PFSK-1 (cell line): ENCODE data around the gene NCOA6.

Source experiments
- FOXP2 ChIP-seq: optimal IDR thresholded peaks from 2 replicates; pipeline ENCODE3; 2011; ENCODE audit warnings: borderline replicate concordance, control low read depth, inconsistent platforms; ENCODE audit not compliant: insufficient read depth; ENCODE audit errors: extremely low read length, extremely low read depth
- POLR2AphosphoS5 ChIP-seq: IDR thresholded peaks from 2 replicates; pipeline ENCODE4 v1.6.1; 2012; ENCODE audit warnings: low read depth, mild to moderate bottlenecking, control low read depth, low read length, moderate library complexity
- SIN3A ChIP-seq: IDR thresholded peaks from 2 replicates; pipeline ENCODE4 v1.6.1; 2012; ENCODE audit warnings: mild to moderate bottlenecking, low read length, moderate library complexity, borderline replicate concordance; ENCODE audit not compliant: insufficient read depth
- TAF1 ChIP-seq: IDR thresholded peaks from 2 replicates; pipeline ENCODE4 v1.6.1; 2012; ENCODE audit warnings: low read length, control low read depth, borderline replicate concordance; ENCODE audit not compliant: insufficient read depth
- TF ChIP-seq, protein P1 (sequence below), 2 experiments: IDR thresholded peaks; 2 replicates each; pipeline versions ENCODE4 v1.6.1 to v1.8.0; 2011 to 2012; ENCODE audit warnings: low read depth in 2 of 2, low read length in 2 of 2, control low read depth in 1 of 2, inconsistent platforms in 1 of 2, mild to moderate bottlenecking in 1 of 2, moderate library complexity in 1 of 2; ENCODE audit not compliant: insufficient read depth in 1 of 2

Gene NCOA6

DNA sequence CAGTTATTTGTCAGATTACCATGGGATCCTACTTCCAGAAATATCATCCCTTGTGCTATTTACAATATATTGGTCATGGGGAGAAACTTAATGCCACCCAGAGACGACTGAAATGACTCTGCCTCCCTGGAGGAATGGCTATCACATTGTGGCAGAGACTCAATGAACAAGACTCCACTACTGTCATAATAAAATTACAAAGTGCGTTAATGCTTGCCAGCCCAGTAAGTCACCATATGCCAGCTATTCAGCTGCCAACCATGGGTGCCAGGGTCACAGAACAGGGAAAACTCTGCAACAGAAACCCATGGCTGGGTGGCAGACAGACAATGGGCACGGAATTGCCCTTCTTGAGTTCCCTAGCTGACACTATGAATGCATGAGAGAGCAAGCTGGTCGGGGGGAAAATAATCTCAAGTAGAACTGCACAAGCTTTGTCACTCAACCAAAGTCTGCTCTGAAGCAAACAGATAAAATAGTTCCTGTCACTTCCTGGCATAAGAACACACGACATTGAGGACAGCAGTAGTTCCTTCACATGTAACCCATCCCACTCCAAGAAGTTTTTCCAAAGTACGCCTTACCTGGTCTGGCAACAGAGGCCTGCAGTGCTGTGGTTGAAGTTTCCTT lies 89.2 kb downstream of the NCOA6 start:
- TF ChIP-seq, protein P1, sequence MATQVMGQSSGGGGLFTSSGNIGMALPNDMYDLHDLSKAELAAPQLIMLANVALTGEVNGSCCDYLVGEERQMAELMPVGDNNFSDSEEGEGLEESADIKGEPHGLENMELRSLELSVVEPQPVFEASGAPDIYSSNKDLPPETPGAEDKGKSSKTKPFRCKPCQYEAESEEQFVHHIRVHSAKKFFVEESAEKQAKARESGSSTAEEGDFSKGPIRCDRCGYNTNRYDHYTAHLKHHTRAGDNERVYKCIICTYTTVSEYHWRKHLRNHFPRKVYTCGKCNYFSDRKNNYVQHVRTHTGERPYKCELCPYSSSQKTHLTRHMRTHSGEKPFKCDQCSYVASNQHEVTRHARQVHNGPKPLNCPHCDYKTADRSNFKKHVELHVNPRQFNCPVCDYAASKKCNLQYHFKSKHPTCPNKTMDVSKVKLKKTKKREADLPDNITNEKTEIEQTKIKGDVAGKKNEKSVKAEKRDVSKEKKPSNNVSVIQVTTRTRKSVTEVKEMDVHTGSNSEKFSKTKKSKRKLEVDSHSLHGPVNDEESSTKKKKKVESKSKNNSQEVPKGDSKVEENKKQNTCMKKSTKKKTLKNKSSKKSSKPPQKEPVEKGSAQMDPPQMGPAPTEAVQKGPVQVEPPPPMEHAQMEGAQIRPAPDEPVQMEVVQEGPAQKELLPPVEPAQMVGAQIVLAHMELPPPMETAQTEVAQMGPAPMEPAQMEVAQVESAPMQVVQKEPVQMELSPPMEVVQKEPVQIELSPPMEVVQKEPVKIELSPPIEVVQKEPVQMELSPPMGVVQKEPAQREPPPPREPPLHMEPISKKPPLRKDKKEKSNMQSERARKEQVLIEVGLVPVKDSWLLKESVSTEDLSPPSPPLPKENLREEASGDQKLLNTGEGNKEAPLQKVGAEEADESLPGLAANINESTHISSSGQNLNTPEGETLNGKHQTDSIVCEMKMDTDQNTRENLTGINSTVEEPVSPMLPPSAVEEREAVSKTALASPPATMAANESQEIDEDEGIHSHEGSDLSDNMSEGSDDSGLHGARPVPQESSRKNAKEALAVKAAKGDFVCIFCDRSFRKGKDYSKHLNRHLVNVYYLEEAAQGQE (IDR thresholded peaks at IDR 0.05; ENCODE audit: insufficient read depth in 1 of 2, low read depth in 2 of 2, low read length in 2 of 2), result no peak
- TF ChIP-seq TAF1 (no peak), FOXP2 (no peak), POLR2AphosphoS5 (no peak), SIN3A (no peak)

DNA sequence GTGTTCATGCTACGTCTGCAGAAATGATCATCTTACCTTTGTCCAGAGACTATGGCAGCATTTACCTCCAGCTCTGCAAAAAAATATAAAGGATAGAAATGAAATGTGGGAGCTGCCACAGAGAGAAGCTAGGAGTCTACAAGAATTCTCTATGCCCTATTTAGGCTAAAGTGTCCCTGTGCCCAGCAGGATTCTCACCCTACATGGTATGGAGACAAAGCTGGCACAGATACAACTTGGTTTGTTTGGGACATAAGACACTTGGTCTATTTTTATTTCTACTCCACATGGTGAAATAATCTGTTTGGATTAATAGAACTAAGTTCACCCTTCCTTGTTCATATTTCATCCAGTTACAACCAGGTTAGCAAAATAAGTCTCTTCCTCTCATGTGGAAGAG lies 92.9 kb downstream of the NCOA6 start:
- TF ChIP-seq, protein P1 (IDR thresholded peaks at IDR 0.05; ENCODE audit: insufficient read depth in 1 of 2, low read depth in 2 of 2, low read length in 2 of 2), result no peak

DNA sequence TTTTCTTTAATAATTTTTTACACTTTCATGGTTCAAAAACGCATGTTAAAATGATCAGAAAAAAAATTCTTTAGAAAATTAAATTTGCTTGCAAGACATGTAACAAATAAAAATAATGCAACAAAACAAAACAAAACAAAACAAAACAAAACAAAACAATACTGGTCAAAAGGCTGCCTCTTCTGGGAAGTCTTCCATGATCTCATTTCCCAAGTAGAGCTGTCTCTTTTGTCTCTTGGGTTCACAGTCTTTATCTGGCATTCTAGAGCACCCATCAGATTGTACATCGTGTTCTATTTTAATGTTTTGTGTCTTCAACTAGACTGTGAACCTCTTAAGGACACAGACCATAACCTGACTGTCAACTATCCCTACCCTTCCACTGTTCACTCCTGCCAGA lies 96.0 kb downstream of the NCOA6 start:
- no peak for TF ChIP-seq POLR2AphosphoS5
- no peak for TF ChIP-seq FOXP2
- TF ChIP-seq, protein P1 (IDR thresholded peaks at IDR 0.05; ENCODE audit: insufficient read depth in 1 of 2, low read depth in 2 of 2, low read length in 2 of 2), result no peak

DNA sequence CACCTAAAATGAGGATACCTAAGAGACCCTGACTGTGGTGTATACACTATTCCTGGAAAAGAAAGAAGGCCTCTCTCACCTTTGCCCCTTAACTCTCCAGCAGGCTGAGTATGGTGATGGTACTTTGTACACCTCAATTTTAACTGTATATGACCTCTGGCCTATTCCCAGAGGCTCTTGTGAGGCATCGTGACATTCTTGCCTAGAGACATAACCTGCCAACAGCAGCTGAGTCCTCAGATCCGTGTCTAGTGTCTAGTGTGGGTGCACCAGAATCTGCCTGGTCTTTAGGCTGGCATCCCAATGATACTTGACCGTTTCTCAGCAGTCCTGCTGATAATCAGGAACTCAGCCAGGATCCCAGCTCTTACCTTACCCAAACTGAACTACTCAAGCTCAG lies 101.3 kb downstream of the NCOA6 start:
- no peak for TF ChIP-seq SIN3A
- TF ChIP-seq, protein P1 (IDR thresholded peaks at IDR 0.05; ENCODE audit: insufficient read depth in 1 of 2, low read depth in 2 of 2, low read length in 2 of 2), result no peak
- TF ChIP-seq FOXP2, result no peak
- no peak for TF ChIP-seq POLR2AphosphoS5
- no peak for TF ChIP-seq TAF1

DNA sequence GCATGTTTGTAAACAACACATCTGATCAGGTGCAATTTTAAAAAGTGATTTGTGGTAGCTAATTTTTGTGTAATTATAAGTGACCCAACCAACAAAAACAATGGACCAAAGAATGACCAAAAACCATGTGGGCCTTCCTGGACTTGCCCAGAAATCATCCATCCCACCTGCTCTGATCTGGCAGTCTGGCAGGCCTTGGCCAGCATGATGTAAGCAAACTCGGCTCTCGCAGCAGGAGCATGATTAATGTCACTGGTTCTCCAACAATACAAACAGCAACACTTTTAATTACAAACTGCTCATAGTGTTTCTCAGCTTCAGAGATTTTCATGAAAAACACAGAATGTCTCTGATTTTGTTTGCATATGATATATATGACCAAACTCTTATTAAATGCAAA lies 105.2 kb downstream of the NCOA6 start:
- TF ChIP-seq TAF1 (no peak), FOXP2 (no peak), SIN3A (no peak), POLR2AphosphoS5 (no peak)
- TF ChIP-seq, protein P1 (IDR thresholded peaks at IDR 0.05; ENCODE audit: insufficient read depth in 1 of 2, low read depth in 2 of 2, low read length in 2 of 2), result no peak
